Spleen (tissue), 7 donors: ENCODE measurements around the gene PYGO1.

Experiments used
- POLR2A ChIP-seq, 3 donors: fragments of 450-650 bp; IDR thresholded peaks; one replicate each; pipeline ENCODE4 v1.5.1; 2017; ENCODE audit warnings: antibody characterized with exemption in 3 of 3, mild to moderate bottlenecking in 1 of 3
- TF ChIP-seq, protein P1 (sequence below), 11 experiments: fragments of 200-600 bp in 7 of 11; fragments of 450-650 bp in 4 of 11; sonication (generic) in 4 of 11; IDR thresholded peaks in 8 of 11; conservative IDR thresholded peaks in 3 of 11; 1 replicate in 7 of 11; 2 replicates in 4 of 11; pipeline versions ENCODE4 v1.4.0 to v1.8.0; 2016 to 2021; ENCODE audit warnings: antibody characterized with exemption in 11 of 11, inconsistent platforms in 4 of 11, mild to moderate bottlenecking in 1 of 11
- donor health status: DM: no; HTN: no; CAD: no; lungs with moderate emphysema.
- donor health status: DM: no; HTN: no; CAD: no.
- donor health status: DM: no; HTN: no; CAD: no.

DNA sequence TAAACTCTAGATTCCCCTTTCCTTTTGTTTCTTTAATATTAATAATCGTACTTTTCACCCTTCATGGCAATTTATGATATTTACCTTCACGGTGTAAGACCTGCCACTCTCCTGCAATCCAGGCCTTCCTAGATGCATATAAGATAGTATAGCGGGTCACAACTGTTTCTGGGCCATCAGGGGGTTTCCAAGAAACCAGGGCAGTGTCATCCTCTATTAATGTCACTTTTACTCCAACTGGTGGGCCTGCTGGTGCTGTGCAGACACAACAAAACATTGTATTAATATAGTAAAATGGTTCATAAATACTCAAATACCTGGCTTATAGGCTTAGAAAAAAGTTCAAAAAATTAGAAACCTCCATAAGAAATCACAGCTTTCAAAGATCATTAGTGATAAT is 48.9 kb upstream of the PYGO1 start:
- TF ChIP-seq, protein P1, sequence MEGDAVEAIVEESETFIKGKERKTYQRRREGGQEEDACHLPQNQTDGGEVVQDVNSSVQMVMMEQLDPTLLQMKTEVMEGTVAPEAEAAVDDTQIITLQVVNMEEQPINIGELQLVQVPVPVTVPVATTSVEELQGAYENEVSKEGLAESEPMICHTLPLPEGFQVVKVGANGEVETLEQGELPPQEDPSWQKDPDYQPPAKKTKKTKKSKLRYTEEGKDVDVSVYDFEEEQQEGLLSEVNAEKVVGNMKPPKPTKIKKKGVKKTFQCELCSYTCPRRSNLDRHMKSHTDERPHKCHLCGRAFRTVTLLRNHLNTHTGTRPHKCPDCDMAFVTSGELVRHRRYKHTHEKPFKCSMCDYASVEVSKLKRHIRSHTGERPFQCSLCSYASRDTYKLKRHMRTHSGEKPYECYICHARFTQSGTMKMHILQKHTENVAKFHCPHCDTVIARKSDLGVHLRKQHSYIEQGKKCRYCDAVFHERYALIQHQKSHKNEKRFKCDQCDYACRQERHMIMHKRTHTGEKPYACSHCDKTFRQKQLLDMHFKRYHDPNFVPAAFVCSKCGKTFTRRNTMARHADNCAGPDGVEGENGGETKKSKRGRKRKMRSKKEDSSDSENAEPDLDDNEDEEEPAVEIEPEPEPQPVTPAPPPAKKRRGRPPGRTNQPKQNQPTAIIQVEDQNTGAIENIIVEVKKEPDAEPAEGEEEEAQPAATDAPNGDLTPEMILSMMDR (IDR thresholded peaks at IDR 0.05 in 8 of 11, conservative IDR thresholded peaks at IDR 0.05 in 3 of 11), result no peak
- no peak for TF ChIP-seq POLR2A (IDR thresholded peaks at IDR 0.05)
